H9 (cell line): ENCODE measurements around the gene MARS1. TPM values are rescaled to one million over a fixed set of nuclear protein-coding genes. Genes with fewer than 3 reads are reported as not detected.
A peak's percentile ranks its signal among the peaks of the same experiment; 100 is the strongest.

Experiments used
- DNase-seq: peaks from one replicate; pipeline ENCODE4 v3.0.0-alpha.2; 2017
- H2AFZ ChIP-seq: one replicate; pipeline ENCODE4 v1.6.1; 2013; ENCODE audit warnings: mild to moderate bottlenecking, low read length, control low read depth, moderate library complexity
- H2AK5ac ChIP-seq: 2 replicates; pipeline ENCODE4 v1.6.1; 2013; ENCODE audit warnings: low read length, control low read depth, mixed read lengths; ENCODE audit not compliant: insufficient read length
- H2BK120ac ChIP-seq: one replicate; pipeline ENCODE4 v1.6.1; 2013; ENCODE audit warnings: low read depth, mild to moderate bottlenecking, low read length, control low read depth, inconsistent platforms; ENCODE audit not compliant: poor library complexity, severe bottlenecking
- H2BK12ac ChIP-seq: 2 replicates; pipeline ENCODE4 v1.6.1; 2013; ENCODE audit warnings: low read length, control low read depth, mixed read lengths, low read depth; ENCODE audit not compliant: insufficient read length
- H2BK15ac ChIP-seq: 2 replicates; pipeline ENCODE4 v1.6.1; 2013; ENCODE audit warnings: low read depth, low read length, control low read depth
- H2BK20ac ChIP-seq: one replicate; pipeline ENCODE4 v1.6.1; 2013; ENCODE audit warnings: low read depth, mild to moderate bottlenecking, low read length, control low read depth, inconsistent platforms; ENCODE audit not compliant: poor library complexity, severe bottlenecking
- H2BK5ac ChIP-seq: 2 replicates; pipeline ENCODE4 v1.6.1; 2013; ENCODE audit warnings: low read length, control low read depth, mixed read lengths; ENCODE audit not compliant: insufficient read length
- H3K14ac ChIP-seq: 2 replicates; pipeline ENCODE4 v1.6.1; 2013; ENCODE audit warnings: low read length, control low read depth; ENCODE audit not compliant: insufficient read depth
- H3K18ac ChIP-seq: 2 replicates; pipeline ENCODE4 v1.6.1; 2013; ENCODE audit warnings: low read depth, mild to moderate bottlenecking, mixed read lengths, low read length, control low read depth; ENCODE audit not compliant: insufficient read length
- H3K23ac ChIP-seq: 2 replicates; pipeline ENCODE4 v1.6.1; 2013; ENCODE audit warnings: low read length, control low read depth, mixed read lengths, low read depth; ENCODE audit not compliant: insufficient read length
- H3K23me2 ChIP-seq: 2 replicates; pipeline ENCODE4 v1.6.1; 2013; ENCODE audit warnings: low read depth, mild to moderate bottlenecking, mixed read lengths, low read length, control low read depth; ENCODE audit not compliant: insufficient read length, poor library complexity, severe bottlenecking
- H3K27ac ChIP-seq: 2 replicates; pipeline ENCODE4 v1.5.1; 2013; ENCODE audit warnings: low read length, control low read depth, mixed read lengths, low read depth; ENCODE audit not compliant: insufficient read length
- H3K27me3 ChIP-seq: 2 replicates; pipeline ENCODE4 v1.6.1; 2013; ENCODE audit warnings: low read length, control low read depth, inconsistent platforms; ENCODE audit not compliant: insufficient read depth
- H3K4ac ChIP-seq: 2 replicates; pipeline ENCODE4 v1.6.1; 2013; ENCODE audit warnings: low read depth, mild to moderate bottlenecking, control low read depth, inconsistent platforms, low read length, moderate library complexity
- H3K4me1 ChIP-seq: 2 replicates; pipeline ENCODE4 v1.6.1; 2013; ENCODE audit warnings: low read length, control low read depth, inconsistent platforms; ENCODE audit not compliant: insufficient read depth
- H3K4me2 ChIP-seq: 2 replicates; pipeline ENCODE4 v1.6.1; 2013; ENCODE audit warnings: low read length, control low read depth, mixed read lengths; ENCODE audit not compliant: insufficient read length, insufficient read depth
- H3K56ac ChIP-seq: 2 replicates; pipeline ENCODE4 v1.6.1; 2013; ENCODE audit warnings: low read depth, mild to moderate bottlenecking, mixed read lengths, low read length, control low read depth; ENCODE audit not compliant: insufficient read length
- H3K79me1 ChIP-seq: 2 replicates; pipeline ENCODE4 v1.6.1; 2013; ENCODE audit warnings: low read depth, mild to moderate bottlenecking, moderate library complexity, low read length, control low read depth, inconsistent platforms; ENCODE audit not compliant: insufficient read depth, poor library complexity, severe bottlenecking
- H3K79me2 ChIP-seq: 2 replicates; pipeline ENCODE4 v1.6.1; 2013; ENCODE audit warnings: low read length, control low read depth, inconsistent platforms; ENCODE audit not compliant: insufficient read depth
- H3K9ac ChIP-seq: 2 replicates; pipeline ENCODE4 v1.6.1; 2013; ENCODE audit warnings: low read length, control low read depth, mixed read lengths; ENCODE audit not compliant: insufficient read length; ENCODE audit errors: extremely low read depth
- H3K9me3 ChIP-seq: one replicate; pipeline ENCODE4 v1.6.1; 2013; ENCODE audit warnings: low read depth, low read length, inconsistent platforms; ENCODE audit not compliant: control insufficient read depth
- H3T11ph ChIP-seq: one replicate; pipeline ENCODE4 v1.6.1; 2013; ENCODE audit warnings: mild to moderate bottlenecking, low read length, control low read depth, inconsistent platforms
- H4K20me1 ChIP-seq: one replicate; pipeline ENCODE4 v1.6.1; 2013; ENCODE audit not compliant: control insufficient read depth, insufficient read length, insufficient read depth
- H4K5ac ChIP-seq: 2 replicates; pipeline ENCODE4 v1.6.1; 2013; ENCODE audit warnings: low read depth, mild to moderate bottlenecking, mixed read lengths, low read length, control low read depth; ENCODE audit not compliant: insufficient read length
- H4K8ac ChIP-seq: replicated peaks from 2 replicates; pipeline ENCODE4 v1.6.1; 2013; ENCODE audit warnings: low read length, control low read depth, mixed read lengths, low read depth; ENCODE audit not compliant: insufficient read length
- H4K91ac ChIP-seq: 2 replicates; pipeline ENCODE4 v1.6.1; 2013; ENCODE audit warnings: low read depth, mild to moderate bottlenecking, moderate library complexity, mixed read lengths, low read length, control low read depth; ENCODE audit not compliant: insufficient read length
- H3K27ac Mint-ChIP-seq, 3 experiments: 2 replicates in 2 of 3; 3 replicates in 1 of 3; pipeline ENCODE4 v1.8.0; 2020 to 2021; ENCODE audit warnings: mixed read lengths in 3 of 3, mild to moderate bottlenecking in 1 of 3, moderate library complexity in 1 of 3
- H3K27me3 Mint-ChIP-seq: 2 replicates; pipeline ENCODE4 v1.8.0; 2021; ENCODE audit warnings: low read depth, mild to moderate bottlenecking, moderate library complexity, mixed read lengths
- H3K36me3 Mint-ChIP-seq, 3 experiments: 2 replicates in 2 of 3; 3 replicates in 1 of 3; pipeline ENCODE4 v1.8.0; 2020 to 2021; ENCODE audit warnings: low read depth in 3 of 3, mixed read lengths in 3 of 3; ENCODE audit not compliant: insufficient read depth in 1 of 3
- H3K4me1 Mint-ChIP-seq, 2 experiments: 2 replicates each; pipeline ENCODE4 v1.8.0; 2020; ENCODE audit warnings: mixed read lengths in 2 of 2
- H3K4me3 Mint-ChIP-seq, 2 experiments: 2 replicates in 1 of 2; 3 replicates in 1 of 2; pipeline ENCODE4 v1.8.0; 2020 to 2021; ENCODE audit warnings: mild to moderate bottlenecking in 2 of 2, mixed read lengths in 2 of 2, moderate library complexity in 1 of 2
- H3K9me3 Mint-ChIP-seq, 2 experiments: 2 replicates in 1 of 2; 3 replicates in 1 of 2; pipeline ENCODE4 v1.8.0; 2020; ENCODE audit warnings: mild to moderate bottlenecking in 2 of 2, mixed read lengths in 2 of 2, moderate library complexity in 1 of 2
- CTCF ChIP-seq: fragments of 200-600 bp; sonication (generic); conservative IDR thresholded peaks from 3 replicates; pipeline ENCODE4 v1.8.0; 2021; ENCODE audit warnings: antibody characterized with exemption, mild to moderate bottlenecking
- WGBS: extraction: QIAGEN DNeasy Blood & Tissue Kit; methylation state at CpG from one replicate; pipeline ENCODE4 v1.1.7; 2013; ENCODE audit warnings: missing lambda C conversion rate, low lambda C conversion rate, mixed read lengths; ENCODE audit not compliant: insufficient read length; ENCODE audit errors: extremely low coverage; 5-methylcytosine and 5-hydroxymethylcytosine counted together
- total RNA-seq: library from RNA; stranded (reverse); gene quantifications from 2 replicates; pipeline ENCODE4 v1.2.1, GENCODE V29; 2021

MARS1 gene
- total RNA-seq, 1 experiment from 2014 or later: 368 TPM

- Histone ChIP-seq H2BK12ac (no peak overlapping the region), H4K20me1 (no peaks in the 10 kb centered on the region), H3K23me2 (peaks cover 16% of the 10 kb centered on the region), H3K4me1 (peaks cover 9% of the 10 kb centered on the region), H3K9ac (no peak overlapping the region), H2AFZ (no peak overlapping the region), H3K18ac (no peak overlapping the region), H3K79me2 (no peaks in the 10 kb centered on the region; the same call in 1 of the 2 replicates), H3K27ac (no peak overlapping the region), H3K4ac (no peak overlapping the region), H4K91ac (no peak overlapping the region), H3K14ac (no peak overlapping the region), H3K56ac (no peak overlapping the region), H3K4me2 (peak overlapping the region; percentile 56), H3K23ac (no peak overlapping the region), H3T11ph (no peak overlapping the region), H3K79me1 (peaks cover 7% of the 10 kb centered on the region), H2BK5ac (no peak overlapping the region), H4K5ac (no peak overlapping the region), H2BK120ac (no peak overlapping the region), H2BK20ac (no peak overlapping the region), H3K27me3 (no peaks in the 10 kb centered on the region; the same call in 1 of the 2 replicates), H4K8ac (no peak overlapping the region), H2AK5ac (no peak overlapping the region), H3K9me3 (no peaks in the 10 kb centered on the region), H2BK15ac (no peak overlapping the region)
- Mint-ChIP-seq H3K9me3 (no peaks in the 10 kb centered on the region), H3K4me3 (peak overlapping the region; percentile 84 to 89), H3K27ac (no peak overlapping the region; a peak in 2 of 7 replicates), H3K4me1 (peaks cover 48 to 62% of the 10 kb centered on the region in 2 experiments), H3K27me3 (peaks cover 22% of the 10 kb centered on the region), H3K36me3 (peaks cover 3 to 4% (median 4%) of the 10 kb centered on the region in 3 experiments; a peak in 4 of 7 replicates)
- no peak for DNase-seq
- no CpG with 5 or more reads among the region's 7 CpGs for WGBS
- TF ChIP-seq CTCF: no peak
These were observed 63.0 kb downstream of the MARS1 start for GRCh38 chr12:57550641-57551549.
